Stimulated activated CD8-positive, alpha-beta memory T cell treated with anti-CD3 and anti-CD28 coated beads, Interleukin-2, amount 100 ng/mL, for 1 hour (primary cell): ENCODE data around the gene HNRNPAB.
"Not testable (repeated sequence)": the region's sequence is repeated elsewhere in the genome, so short reads cannot be mapped to it uniquely, and the experiment has no call there.

Source experiments
- DNase-seq, 2 donors: peaks; one replicate each; pipeline ENCODE4 v3.0.0-alpha.2; 2020; ENCODE audit warnings: low read depth in 2 of 2

The HNRNPAB gene

GRCh38 chr5:178212241-178213002 is 8.1 kb downstream of the HNRNPAB start:
- no peak for DNase-seq

GRCh38 chr5:178213003-178213461 is 8.7 kb downstream of the HNRNPAB start:
- DNase-seq: no peak

- DNase-seq: no peak
Observed at GRCh38 chr5:178213748-178214151, 9.4 kb downstream of the HNRNPAB start.

GRCh38 chr5:178214160-178214803 is 9.9 kb downstream of the HNRNPAB start:
- DNase-seq: no peak

GRCh38 chr5:178215280-178216002 is 11.1 kb downstream of the HNRNPAB start:
- DNase-seq: no peak

GRCh38 chr5:178216088-178216534 is 11.8 kb downstream of the HNRNPAB start:
- DNase-seq: no peak

- no peak for DNase-seq
Observed at GRCh38 chr5:178216779-178217178, 12.4 kb downstream of the HNRNPAB start.

- DNase-seq: no peak
Observed at GRCh38 chr5:178218237-178218776, 14.0 kb downstream of the HNRNPAB start.

GRCh38 chr5:178218827-178219226 is 14.5 kb downstream of the HNRNPAB start:
- DNase-seq: no peak

GRCh38 chr5:178221282-178221681 is 16.9 kb downstream of the HNRNPAB start:
- DNase-seq: no peak

GRCh38 chr5:178221853-178222252 is 17.5 kb downstream of the HNRNPAB start:
- DNase-seq: no peak

GRCh38 chr5:178222292-178222691 is 18.0 kb downstream of the HNRNPAB start:
- DNase-seq: no peak

- DNase-seq: no peak
Observed at GRCh38 chr5:178223196-178223773, 19.0 kb downstream of the HNRNPAB start.

GRCh38 chr5:178223828-178224335 is 19.5 kb downstream of the HNRNPAB start:
- DNase-seq: no peak

GRCh38 chr5:178224403-178224802 is 20.1 kb downstream of the HNRNPAB start:
- DNase-seq: no peak

- no peak for DNase-seq
Observed at GRCh38 chr5:178225174-178225573, 20.8 kb downstream of the HNRNPAB start.

- DNase-seq: no peak
Observed at GRCh38 chr5:178227138-178227659, 22.9 kb downstream of the HNRNPAB start.

- no peak for DNase-seq
Observed at GRCh38 chr5:178227929-178228328, 23.6 kb downstream of the HNRNPAB start.

- no peak for DNase-seq
Observed at GRCh38 chr5:178228609-178229008, 24.3 kb downstream of the HNRNPAB start.

GRCh38 chr5:178229111-178229510 is 24.8 kb downstream of the HNRNPAB start:
- not testable (repeated sequence) for DNase-seq

- no peak for DNase-seq
Observed at GRCh38 chr5:178229861-178230260, 25.5 kb downstream of the HNRNPAB start.
